HG03103 (cell line): ENCODE results near the gene SPATA25.
"Not testable (repeated sequence)": the region's sequence is repeated elsewhere in the genome, so short reads cannot be mapped to it uniquely, and the experiment has no call there.

Source experiments
- ATAC-seq: cut with Tn5 transposase; IDR thresholded peaks from one replicate; pipeline ENCODE4 v1.9.1; 2021; ENCODE audit warnings: low read depth; ENCODE audit not compliant: unreplicated experiment

The SPATA25 gene

GRCh38 chr20:45918182-45918737, 30.8 kb upstream of the SPATA25 start:
- ATAC-seq = no peak

DNA sequence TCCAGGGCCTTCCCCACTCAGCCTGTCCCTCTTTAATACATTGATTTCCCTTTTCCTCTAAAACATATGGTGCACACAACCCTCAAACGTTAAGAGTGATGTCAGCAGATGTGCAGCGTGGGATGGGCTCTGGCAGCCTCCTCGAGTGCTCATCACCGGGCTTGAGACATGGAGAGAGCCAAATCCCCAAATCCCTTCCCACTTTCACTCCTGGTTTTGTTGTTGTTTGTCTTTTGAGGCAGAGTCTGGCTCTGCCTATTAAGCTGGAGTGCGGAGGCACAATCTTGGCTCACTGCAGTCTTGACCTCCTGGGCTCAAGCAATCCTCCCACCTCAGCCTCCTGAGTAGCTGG, 30.3 kb upstream of the SPATA25 start:
- ATAC-seq = no peak

DNA sequence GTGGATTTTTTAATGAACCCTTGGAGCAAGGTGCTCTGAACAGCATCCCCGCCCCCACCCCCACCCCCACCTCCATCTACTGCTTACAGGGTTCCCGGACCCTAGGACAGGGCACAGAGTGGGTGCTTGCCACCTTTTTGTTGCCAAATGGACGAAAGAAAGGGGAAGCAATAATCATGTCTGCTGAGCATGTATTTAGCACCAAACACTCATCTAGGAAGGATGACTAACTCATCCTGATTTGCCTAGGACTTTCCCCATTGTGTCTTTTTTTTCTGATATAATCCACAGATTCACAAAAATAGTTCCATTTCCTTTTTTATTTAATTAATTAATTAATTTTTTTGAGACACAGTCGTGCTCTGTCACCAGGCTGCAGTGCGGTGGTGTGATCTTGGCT, 25.7 kb upstream of the SPATA25 start:
- ATAC-seq = no peak

- ATAC-seq = no peak
These were observed 24.9 kb upstream of the SPATA25 start for GRCh38 chr20:45912344-45912682.

DNA sequence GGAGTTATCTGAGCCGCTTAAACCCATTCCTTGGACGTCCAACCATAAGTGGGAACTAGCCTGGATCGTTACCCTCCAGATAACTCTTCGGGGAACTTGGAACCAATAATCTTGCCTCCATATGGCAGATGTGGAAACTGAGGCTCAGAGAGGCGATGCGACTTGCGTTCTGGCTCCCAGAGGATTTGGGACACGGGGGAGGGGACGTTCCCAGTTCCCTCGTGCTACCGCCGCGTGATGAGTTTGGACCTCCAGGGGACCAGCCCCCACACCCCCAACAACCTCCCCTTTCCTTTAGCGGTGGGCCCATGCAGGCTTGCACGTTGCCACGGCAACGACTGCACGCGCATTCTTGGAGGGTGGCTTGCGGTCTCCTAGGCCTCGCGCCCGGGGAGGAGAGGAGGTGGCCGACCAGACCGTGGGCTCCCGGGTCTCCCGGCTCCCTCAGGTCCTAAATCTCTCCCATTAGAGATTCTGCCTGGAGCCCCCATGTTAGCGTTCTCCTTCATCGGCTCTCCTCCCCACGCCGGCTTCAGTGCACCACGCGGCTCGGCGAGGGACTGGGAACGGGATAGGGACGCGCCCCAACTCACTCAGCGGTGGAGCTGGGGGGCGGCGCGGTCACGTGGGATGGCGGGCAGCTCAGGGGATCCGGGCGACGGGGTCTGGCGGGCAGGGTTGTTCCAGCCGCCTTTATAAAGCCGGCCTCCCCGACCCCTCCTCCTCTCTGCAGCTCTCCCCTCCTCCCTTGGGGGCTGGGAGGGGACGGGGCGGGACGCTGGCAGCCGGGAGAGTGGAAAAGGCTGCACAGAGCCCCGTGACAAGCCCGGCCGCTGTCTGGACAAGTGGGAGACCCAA, 24.3 kb upstream of the SPATA25 start, which contains the start of gene PLTP:
PLTP (minus strand) TSS at position 670 of the 858 bp plus-strand sequence. CDS start 703 bp downstream, outside the sequence.
- ATAC-seq = no peak

DNA sequence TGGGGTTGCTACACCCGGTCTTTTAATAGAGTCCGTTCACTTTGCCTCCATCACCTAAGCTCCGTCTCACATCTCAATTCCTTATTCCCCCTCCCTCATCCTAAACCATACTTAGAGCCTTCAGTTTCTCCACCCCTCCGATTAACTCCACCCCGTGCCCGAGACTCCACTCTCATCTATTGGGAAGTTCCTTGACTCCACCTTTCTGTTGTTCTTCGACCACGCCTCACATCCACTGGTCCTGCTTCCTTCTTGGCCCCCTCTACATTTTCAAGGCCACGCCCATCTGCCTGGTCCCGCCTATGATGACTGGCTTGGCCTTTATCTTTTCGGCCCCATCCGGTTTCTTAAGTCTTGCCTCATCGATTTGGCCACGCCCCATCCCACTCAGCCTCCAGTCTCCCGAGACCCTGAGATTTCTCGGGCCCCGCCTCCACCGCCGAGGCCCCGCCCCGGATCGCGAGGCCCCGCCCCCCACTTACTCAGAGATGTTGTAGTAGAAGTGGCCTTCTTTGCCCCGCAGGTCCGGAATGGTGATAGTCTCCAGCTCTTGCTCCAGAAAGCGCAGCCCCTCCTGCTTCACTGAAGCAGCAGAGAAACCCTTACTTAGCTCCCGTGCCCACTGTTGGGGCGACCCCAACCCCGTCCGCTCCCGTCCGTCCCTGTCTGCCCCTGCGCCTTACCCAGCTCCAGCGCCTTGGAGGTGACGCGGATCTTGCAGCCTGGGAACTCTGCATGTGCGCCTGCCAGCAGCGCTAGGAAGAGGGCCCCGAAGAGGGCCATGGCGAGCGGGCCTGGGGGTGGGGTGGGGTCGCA, 23.5 kb upstream of the SPATA25 start:
- peak; percentile 84 for ATAC-seq

- ATAC-seq = no peak
These were observed 22.6 kb upstream of the SPATA25 start for GRCh38 chr20:45909817-45910669.

- no peak for ATAC-seq
These were observed 21.9 kb upstream of the SPATA25 start for GRCh38 chr20:45909336-45909808.

DNA sequence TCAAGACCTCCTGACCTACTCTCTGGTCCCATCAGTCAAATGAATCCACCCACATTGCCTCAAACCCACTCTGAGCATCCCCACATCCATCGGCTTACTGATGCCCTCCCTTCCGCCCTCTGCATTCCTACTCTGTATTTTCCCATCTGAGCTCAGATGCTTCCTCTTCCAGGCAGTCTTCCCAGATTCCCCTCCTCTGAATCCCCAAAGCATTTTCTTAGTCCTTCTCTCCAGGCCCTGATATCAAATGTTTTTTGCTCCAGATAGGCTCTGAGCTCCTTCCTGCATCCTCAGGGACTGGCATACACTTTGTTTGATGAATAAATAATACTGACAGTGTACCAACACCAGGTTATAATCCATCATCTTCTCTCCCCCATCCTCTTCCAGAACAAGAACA, 20.7 kb upstream of the SPATA25 start:
- ATAC-seq = no peak

GRCh38 chr20:45907219-45907948, 20.0 kb upstream of the SPATA25 start:
- no peak for ATAC-seq

GRCh38 chr20:45905505-45906079, 18.2 kb upstream of the SPATA25 start:
- ATAC-seq = no peak

DNA sequence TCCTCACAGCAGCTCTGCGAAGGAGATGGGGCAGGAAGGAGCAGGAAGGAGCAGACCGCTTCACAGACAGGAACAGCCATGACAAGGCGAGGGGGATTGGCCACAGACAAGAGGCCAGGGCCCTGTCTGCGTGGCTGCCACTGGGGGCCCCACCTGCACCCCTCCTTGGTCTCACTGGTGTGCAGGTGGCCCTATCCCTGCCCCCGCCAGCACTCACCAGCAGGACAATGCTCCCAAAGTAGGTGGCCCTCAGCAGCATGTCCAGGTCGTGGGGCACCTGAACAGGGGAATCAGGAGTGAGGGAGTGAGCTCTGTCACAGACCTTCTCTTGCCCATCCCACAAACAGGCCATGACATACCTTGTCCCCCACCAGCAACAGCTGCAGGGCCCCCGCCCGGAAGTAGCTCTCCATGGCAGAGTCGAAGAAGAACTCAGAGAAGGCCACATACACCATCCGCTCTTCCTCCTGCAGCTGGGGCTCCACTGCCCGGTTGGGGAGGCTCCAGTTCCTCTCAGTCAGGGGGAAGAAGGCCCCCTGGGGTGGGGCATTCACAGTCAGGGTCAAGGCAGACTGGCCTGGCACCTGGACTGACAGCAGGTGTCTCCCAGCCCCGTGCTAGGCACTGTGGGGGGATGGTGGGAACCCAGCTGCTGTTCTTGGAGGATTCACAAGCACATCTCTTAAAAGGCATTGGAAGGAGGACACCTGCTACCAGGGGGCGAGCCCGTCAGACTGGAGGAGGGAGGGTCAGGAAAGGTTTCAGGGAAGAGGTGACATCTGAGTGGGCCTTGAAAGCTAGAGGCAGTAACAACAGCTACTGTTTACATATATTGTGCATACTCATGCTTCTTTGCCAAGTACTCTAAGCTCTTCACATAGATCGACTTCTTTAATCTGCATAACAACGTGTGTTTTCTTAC, 17.4 kb upstream of the SPATA25 start:
- no peak for ATAC-seq

- no peak for ATAC-seq
These were observed 14.8 kb upstream of the SPATA25 start for GRCh38 chr20:45902199-45902701.

DNA sequence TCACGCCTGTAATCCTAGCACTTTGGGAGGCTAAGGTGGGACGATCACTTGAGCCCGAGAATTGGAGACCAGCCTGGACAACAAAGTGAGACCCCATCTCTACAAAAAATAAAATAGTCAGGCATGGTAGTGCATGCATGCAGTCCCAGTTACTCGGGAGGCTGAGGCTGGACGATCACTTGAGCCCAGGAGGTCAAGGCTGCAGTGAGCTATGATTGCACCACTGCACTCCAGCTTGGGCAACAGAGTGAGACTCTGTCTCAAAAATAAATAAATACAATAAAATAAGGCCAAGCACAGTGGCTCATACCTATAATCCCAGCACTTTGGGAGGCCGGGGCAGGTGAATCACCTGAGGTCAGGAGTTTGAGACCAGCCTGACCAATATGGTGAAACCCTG, 13.9 kb upstream of the SPATA25 start:
- ATAC-seq = not testable (repeated sequence)

DNA sequence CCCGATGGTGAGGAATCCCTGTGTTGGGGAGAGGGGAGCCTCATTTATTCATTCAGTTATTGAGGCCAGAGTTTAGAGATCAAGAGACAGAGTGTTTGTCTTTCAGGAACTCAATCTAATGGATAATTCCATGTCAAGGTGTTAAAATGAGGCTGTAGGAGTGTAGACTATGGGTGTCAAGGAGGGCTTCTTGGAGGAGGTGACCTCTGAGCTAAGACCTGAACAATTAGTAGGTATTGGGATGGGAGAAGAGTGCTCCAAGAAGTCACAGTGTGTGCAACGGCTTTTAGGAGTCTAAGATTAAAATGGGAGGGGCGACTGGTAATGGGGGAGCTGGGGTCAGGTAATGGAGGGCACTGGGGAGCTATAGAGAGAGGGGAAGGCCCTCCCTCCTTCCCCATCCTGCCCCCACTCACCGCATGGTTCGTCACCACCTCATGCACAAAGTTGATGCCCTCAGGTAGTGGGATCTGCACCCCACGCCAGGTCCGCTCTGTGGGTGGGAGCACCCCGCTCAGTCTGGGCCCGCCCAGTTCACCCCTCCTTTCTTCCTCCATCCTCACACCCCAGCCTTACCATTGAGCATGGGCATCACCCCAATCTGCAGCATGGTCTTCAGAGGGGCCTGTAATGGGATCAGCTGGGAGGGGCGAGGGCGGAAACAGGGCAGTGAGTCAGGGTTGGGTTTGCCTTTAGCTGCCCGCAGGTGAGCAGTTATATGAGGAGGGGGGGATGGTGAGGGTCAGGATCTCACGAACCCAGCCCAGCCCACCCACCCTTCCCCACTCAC, 11.8 kb upstream of the SPATA25 start:
- no peak for ATAC-seq

GRCh38 chr20:45898285-45898684, 10.9 kb upstream of the SPATA25 start:
- no peak for ATAC-seq

DNA sequence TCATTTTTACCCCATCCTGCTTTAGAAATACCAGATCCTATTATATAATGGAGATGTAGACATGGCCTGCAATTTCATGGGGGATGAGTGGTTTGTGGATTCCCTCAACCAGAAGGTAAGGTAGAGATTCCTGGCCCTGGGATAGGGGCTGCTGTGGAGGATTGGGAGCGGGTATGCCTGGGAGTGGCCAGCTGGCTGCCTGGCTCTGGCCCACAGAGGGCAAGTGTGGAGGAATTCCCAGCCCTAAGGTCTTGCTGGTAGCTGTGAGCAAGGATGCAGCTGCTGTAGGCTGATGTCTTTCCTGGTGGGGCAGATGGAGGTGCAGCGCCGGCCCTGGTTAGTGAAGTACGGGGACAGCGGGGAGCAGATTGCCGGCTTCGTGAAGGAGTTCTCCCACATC, 10.3 kb upstream of the SPATA25 start:
- no peak for ATAC-seq
